Lung (tissue), 12 donors: Measurements from ENCODE around the gene MKLN1. TPM values are rescaled to one million over a fixed set of nuclear protein-coding genes. Genes with fewer than 3 reads are reported as not detected.
"Not testable (repeated sequence)": the region's sequence is repeated elsewhere in the genome, so short reads cannot be mapped to it uniquely, and the experiment has no call there.

Experiments used
- ATAC-seq: fragments of 200-7000 bp; cut with Tn5 transposase; one replicate; pipeline ENCODE4 v1.9.1; 2020; ENCODE audit warnings: moderate number of reproducible peaks; ENCODE audit not compliant: insufficient read depth, low FRiP score
- DNase-seq, 3 donors: peaks; one replicate each; pipeline ENCODE4 v3.0.0-alpha.2; 2013 to 2017
- H3K27ac ChIP-seq, 2 donors: one replicate each; pipeline ENCODE4 v1.5.1; 2013; ENCODE audit warnings: mild to moderate bottlenecking in 2 of 2, moderate library complexity in 2 of 2, control low read depth in 1 of 2, inconsistent platforms in 1 of 2, low read depth in 1 of 2, low read length in 1 of 2
- H3K27me3 ChIP-seq, 3 donors: one replicate each; pipeline ENCODE4 v1.5.1; 2013; ENCODE audit warnings: low read length in 2 of 3; ENCODE audit not compliant: control insufficient read depth in 3 of 3, insufficient read depth in 3 of 3
- H3K36me3 ChIP-seq, 4 donors: one replicate each; pipeline ENCODE4 v1.5.1; 2013; ENCODE audit warnings: low read length in 4 of 4, mild to moderate bottlenecking in 1 of 4, moderate library complexity in 1 of 4; ENCODE audit not compliant: control insufficient read depth in 4 of 4, insufficient read depth in 4 of 4
- H3K4me1 ChIP-seq, 5 donors: one replicate each; pipeline ENCODE4 v1.5.1; 2013; ENCODE audit warnings: low read length in 5 of 5, mild to moderate bottlenecking in 2 of 5, moderate library complexity in 1 of 5; ENCODE audit not compliant: control insufficient read depth in 5 of 5, insufficient read depth in 5 of 5
- H3K4me3 ChIP-seq: one replicate; pipeline ENCODE4 v1.5.1; 2013; ENCODE audit warnings: mild to moderate bottlenecking, control low read depth, moderate library complexity
- H3K9ac ChIP-seq, 2 donors: one replicate each; pipeline ENCODE4 v1.5.1; 2013; ENCODE audit warnings: low read length in 2 of 2, control low read depth in 1 of 2; ENCODE audit not compliant: insufficient read depth in 1 of 2
- H3K9me3 ChIP-seq, 4 donors: one replicate each; pipeline ENCODE4 v1.5.1; 2013; ENCODE audit warnings: low read length in 3 of 4, mild to moderate bottlenecking in 1 of 4, moderate library complexity in 1 of 4; ENCODE audit not compliant: control insufficient read depth in 4 of 4, insufficient read depth in 3 of 4
- CTCF ChIP-seq: IDR thresholded peaks from 2 replicates; pipeline ENCODE4 v1.5.1; 2012; ENCODE audit warnings: mild to moderate bottlenecking; ENCODE audit errors: control extremely low read depth, extremely low read depth
- WGBS, 2 donors: extraction: QIAGEN DNeasy Blood & Tissue Kit; methylation state at CpG; one replicate each; pipeline ENCODE4 v1.1.7; 2013; 5-methylcytosine and 5-hydroxymethylcytosine counted together
- polyA plus RNA-seq, 2 donors: library from polyadenylated mRNA; stranded (reverse); fragments of 200-250 nt; gene quantifications; one replicate each; pipeline ENCODE4 v1.2.1, GENCODE V29; 2013
- total RNA-seq, 2 donors: library from RNA; depleted of rRNA in 1 of 2; stranded (reverse); fragments of >200 nt in 1 of 2; gene quantifications; one replicate each; pipeline ENCODE4 v1.2.1, GENCODE V29; 2014 to 2021
- donor health status: control.
- donor health status: control.
- donor health status: Bipolar disorder and iron deficiency.
- donor health status: healthy.
- donor health status: DM: yes; HTN: yes; CAD: no.

MKLN1 gene
- total and polyA plus RNA-seq, 4 donors = 11.6 to 135 (median 27.4) TPM

GRCh38 chr7:131329176-131329570 lies 1.5 kb downstream of the MKLN1 start:
- peak overlapping the region in 1 of 2 donors; percentile 94 for H3K9ac ChIP-seq
- H3K27me3 ChIP-seq = no peaks in the 10 kb centered on the region
- H3K9me3 ChIP-seq = no peaks in the 10 kb centered on the region
- WGBS, 2 donors = 54 to 62% methylated on average over 1 of the region's 1 CpG
- peaks cover 1 to 28% (median 11%) of the 10 kb centered on the region in 5 donors for H3K4me1 ChIP-seq
- H3K27ac ChIP-seq = peak overlapping the region; percentile 4 to 56
- H3K4me3 ChIP-seq = no peak overlapping the region
- TF ChIP-seq CTCF = no peak
- ATAC-seq (no peak), DNase-seq (peak; percentile 15 to 38 (median 32))
- peaks cover 0 to 8% (median under 1%) of the 10 kb centered on the region in 4 donors for H3K36me3 ChIP-seq

GRCh38 chr7:131330299-131330698 lies 2.6 kb downstream of the MKLN1 start:
- Histone ChIP-seq H3K4me1 (peaks cover 1 to 28% (median 11%) of the 10 kb centered on the region in 5 donors), H3K9ac (no peak overlapping the region), H3K27ac (no peak overlapping the region), H3K27me3 (no peaks in the 10 kb centered on the region), H3K4me3 (no peak overlapping the region), H3K36me3 (peaks cover 0 to 8% (median under 1%) of the 10 kb centered on the region in 4 donors), H3K9me3 (no peaks in the 10 kb centered on the region)
- ATAC-seq (no peak), DNase-seq (peak in 1 of 3 donors; percentile 8)
- WGBS, 2 donors = 55 to 65% methylated on average over 4 of the region's 4 CpGs
- TF ChIP-seq CTCF = no peak

GRCh38 chr7:131331806-131332205 lies 4.1 kb downstream of the MKLN1 start:
- H3K4me1 ChIP-seq = peaks cover 1 to 25% (median 8%) of the 10 kb centered on the region in 5 donors
- no peak for ATAC-seq
- H3K27me3 ChIP-seq = no peaks in the 10 kb centered on the region
- H3K27ac ChIP-seq = no peak overlapping the region
- H3K9me3 ChIP-seq = no peaks in the 10 kb centered on the region
- no peak for DNase-seq
- TF ChIP-seq CTCF = no peak
- no peak overlapping the region for H3K9ac ChIP-seq
- H3K36me3 ChIP-seq = peaks cover 0 to 11% (median under 1%) of the 10 kb centered on the region in 4 donors
- WGBS, 2 donors = 61 to 81% methylated on average over 1 of the region's 1 CpG
- H3K4me3 ChIP-seq = no peak overlapping the region

- H3K27me3 ChIP-seq, H3K9me3 ChIP-seq, H3K4me3 ChIP-seq, H3K27ac ChIP-seq, ATAC-seq, DNase-seq, H3K9ac ChIP-seq: not testable (repeated sequence)
- peaks cover 1 to 20% (median 6%) of the 10 kb centered on the region in 5 donors for H3K4me1 ChIP-seq
- peaks cover 0 to 11% (median under 1%) of the 10 kb centered on the region in 4 donors for H3K36me3 ChIP-seq
- WGBS, 2 donors = 95 to 96% methylated on average over 6 of the region's 6 CpGs
Observed at GRCh38 chr7:131332729-131333128, 5.1 kb downstream of the MKLN1 start.
